Upper lobe of left lung (tissue), 6 donors: ENCODE results near the gene FURIN. TPM values are rescaled to one million over a fixed set of nuclear protein-coding genes. Genes with fewer than 3 reads are reported as not detected.
A peak's percentile ranks its signal among the peaks of the same experiment; 100 is the strongest.

Source experiments
- ATAC-seq, 2 donors: fragments of 200-7000 bp; cut with Tn5 transposase; one replicate each; pipeline ENCODE4 v1.9.1; 2022; ENCODE audit warnings: mild to moderate bottlenecking in 2 of 2, moderate library complexity in 2 of 2; ENCODE audit not compliant: low FRiP score in 2 of 2
- DNase-seq, 2 donors: peaks; one replicate each; pipeline ENCODE4 v3.0.0-alpha.2; 2019 to 2020
- H3K27ac ChIP-seq, 4 donors: fragments of 200-600 bp; sonication (generic); one replicate each; pipeline ENCODE4 v1.5.1; 2016 to 2019
- H3K27me3 ChIP-seq, 4 donors: fragments of 200-600 bp; sonication (generic); one replicate each; pipeline ENCODE4 v1.5.1; 2017 to 2019
- H3K36me3 ChIP-seq, 4 donors: fragments of 200-600 bp; sonication (generic); one replicate each; pipeline ENCODE4 v1.5.1; 2016 to 2019
- H3K4me1 ChIP-seq, 4 donors: fragments of 200-600 bp; sonication (generic); one replicate each; pipeline ENCODE4 v1.5.1; 2018 to 2019
- H3K4me3 ChIP-seq, 4 donors: fragments of 200-600 bp; sonication (generic); one replicate each; pipeline ENCODE4 v1.5.1; 2017 to 2019; ENCODE audit warnings: mild to moderate bottlenecking in 2 of 4, moderate library complexity in 1 of 4
- H3K9me3 ChIP-seq, 4 donors: fragments of 200-600 bp; sonication (generic); one replicate each; pipeline ENCODE4 v1.5.1; 2018 to 2019
- CTCF ChIP-seq, 6 experiments: fragments of 450-650 bp in 4 of 6; fragments of 200-600 bp in 2 of 6; sonication (generic) in 2 of 6; IDR thresholded peaks; one replicate each; pipeline ENCODE4 v1.5.1; 2016 to 2019; ENCODE audit warnings: antibody characterized with exemption in 6 of 6
- EP300 ChIP-seq, 4 donors: sonication (generic); formaldehyde crosslinking; IDR thresholded peaks; one replicate each; pipeline ENCODE4 v1.5.1; 2017; ENCODE audit warnings: antibody characterized with exemption in 4 of 4, control low read depth in 2 of 4
- POLR2A ChIP-seq, 4 donors: fragments of 450-650 bp; IDR thresholded peaks; one replicate each; pipeline ENCODE4 v1.5.1; 2016 to 2017; ENCODE audit warnings: antibody characterized with exemption in 4 of 4, mild to moderate bottlenecking in 2 of 4
- POLR2AphosphoS5 ChIP-seq, 2 donors: sonication (generic); formaldehyde crosslinking; IDR thresholded peaks; one replicate each; pipeline ENCODE4 v1.5.1; 2017; ENCODE audit warnings: antibody characterized with exemption in 2 of 2
- WGBS, 2 donors: methylation state at CpG; one replicate each; pipeline ENCODE4 v1.1.5; 2017 to 2018; 5-methylcytosine and 5-hydroxymethylcytosine counted together
- total RNA-seq, 6 donors: library from RNA; depleted of rRNA in 4 of 6; stranded (reverse); fragments of >200 nt in 4 of 6; gene quantifications; one replicate each; pipeline versions ENCODE4 v1.1.0 to v1.2.1, GENCODE V29; 2016 to 2021
- donor health status: DM: no; HTN: no; CAD: no; lungs with moderate emphysema.
- donor health status: DM: no; HTN: yes; CAD: no; lungs with severe emphysema.

Gene FURIN
- total RNA-seq, 6 donors from 2014 or later, result 59.0 to 150 (median 108) TPM

GRCh38 chr15:90882781-90883525 lies 14.6 kb downstream of the FURIN start:
- no peak for DNase-seq
- ATAC-seq, result no peak
- H3K27ac ChIP-seq, result peak overlapping the region; percentile 84 to 98 (median 96)
- peaks cover 25 to 45% (median 37%) of the 10 kb centered on the region in 4 donors for H3K4me1 ChIP-seq
- no peaks in the 10 kb centered on the region for H3K9me3 ChIP-seq
- peaks cover 26 to 56% (median 53%) of the 10 kb centered on the region in 4 donors for H3K36me3 ChIP-seq
- no peaks in the 10 kb centered on the region for H3K27me3 ChIP-seq
- WGBS, 2 donors, result 70 to 72% methylated on average over 11 to 12 of the region's 13 CpGs
- no peak for TF ChIP-seq POLR2A (IDR thresholded peaks at IDR 0.05)
- TF ChIP-seq EP300 (IDR thresholded peaks at IDR 0.05), result no peak
- peak in 1 of 2 donors; percentile 7 for TF ChIP-seq POLR2AphosphoS5 (IDR thresholded peaks at IDR 0.05)
- TF ChIP-seq CTCF (IDR thresholded peaks at IDR 0.05), result no peak
- H3K4me3 ChIP-seq, result no peak overlapping the region

GRCh38 chr15:90883526-90883975 lies 15.2 kb downstream of the FURIN start:
- Histone ChIP-seq H3K36me3 (peaks cover 23 to 53% (median 47%) of the 10 kb centered on the region in 4 donors), H3K4me3 (peak overlapping the region in 3 of 4 donors; percentile 53 to 61 (median 54)), H3K4me1 (peaks cover 25 to 45% (median 37%) of the 10 kb centered on the region in 4 donors), H3K9me3 (no peaks in the 10 kb centered on the region), H3K27me3 (no peaks in the 10 kb centered on the region), H3K27ac (peak overlapping the region; percentile 84 to 98 (median 96))
- WGBS, 2 donors, result 45 to 61% methylated on average over 6 to 7 of the region's 7 CpGs
- no peak for DNase-seq
- peak in 1 of 2 donors; percentile 3 for TF ChIP-seq POLR2AphosphoS5 (IDR thresholded peaks at IDR 0.05)
- no peak for TF ChIP-seq POLR2A (IDR thresholded peaks at IDR 0.05)
- ATAC-seq, result no peak

DNA sequence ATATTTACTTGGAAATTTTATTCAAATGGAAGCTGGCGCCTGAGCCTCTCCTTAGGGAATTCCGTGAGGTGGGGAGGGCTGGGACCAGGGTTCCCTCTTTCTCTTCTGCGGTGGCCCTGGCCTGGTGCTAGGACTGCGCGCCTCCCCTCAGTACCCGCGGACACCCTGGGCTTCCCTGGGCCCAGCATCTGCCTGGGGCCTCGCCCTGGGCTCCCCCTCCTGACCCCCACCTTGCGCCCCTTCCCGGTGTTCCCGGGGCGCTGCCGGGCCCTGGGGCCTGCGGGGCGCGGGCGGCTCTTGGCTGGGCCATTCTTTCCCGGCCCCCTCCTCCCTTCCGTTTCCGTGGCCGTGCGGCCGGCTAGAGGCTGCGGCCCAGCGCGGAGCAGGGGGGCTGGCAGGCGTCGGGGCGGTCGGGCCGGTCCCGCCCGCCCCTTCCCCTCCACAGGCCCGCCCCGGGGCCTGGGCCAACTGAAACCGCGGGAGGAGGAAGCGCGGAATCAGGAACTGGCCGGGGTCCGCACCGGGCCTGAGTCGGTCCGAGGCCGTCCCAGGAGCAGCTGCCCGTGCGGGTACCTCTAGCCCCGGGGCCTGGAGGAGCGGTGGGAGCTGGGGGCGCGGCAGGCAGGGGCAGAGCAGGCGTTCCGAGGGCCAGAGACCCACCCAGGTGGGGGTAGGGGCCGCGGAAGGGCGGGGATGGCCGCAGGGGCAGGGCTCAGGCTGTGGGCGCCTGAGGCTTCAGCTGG lies 15.8 kb downstream of the FURIN start, which contains the start of gene FES:
TSS of gene FES (plus strand) at position 529 of the 743 bp plus-strand sequence. CDS start 542 bp downstream, outside the sequence.
- no peak for TF ChIP-seq CTCF (IDR thresholded peaks at IDR 0.05)
- TF ChIP-seq POLR2AphosphoS5 (IDR thresholded peaks at IDR 0.05), result peak; percentile 65 to 75
- peak; percentile 66 to 92 (median 72) for TF ChIP-seq POLR2A (IDR thresholded peaks at IDR 0.05)
- peak in 1 of 4 donors; percentile 20 for TF ChIP-seq EP300 (IDR thresholded peaks at IDR 0.05)
- H3K4me3 ChIP-seq, result peak within 1 kb of the TSS; percentile 53 to 61 (median 56)
- 0 to 9% methylated on average over 3 to 33 of the region's 58 CpGs for WGBS, 2 donors
- DNase-seq (peak; percentile 88 to 93), ATAC-seq (peak; percentile 56 to 88)
- H3K9me3 ChIP-seq, result no peaks in the 10 kb centered on the region
- H3K27me3 ChIP-seq, result no peaks in the 10 kb centered on the region
- peak within 1 kb of the TSS; percentile 84 to 98 (median 96) for H3K27ac ChIP-seq
- peaks cover 25 to 46% (median 37%) of the 10 kb centered on the region in 4 donors for H3K4me1 ChIP-seq
- H3K36me3 ChIP-seq, result peaks cover 19 to 51% (median 44%) of the 10 kb centered on the region in 4 donors

- no peaks in the 10 kb centered on the region for H3K27me3 ChIP-seq
- H3K27ac ChIP-seq, result peak overlapping the region; percentile 84 to 98 (median 96)
- TF ChIP-seq EP300 (IDR thresholded peaks at IDR 0.05) (no peak), POLR2AphosphoS5 (IDR thresholded peaks at IDR 0.05) (no peak), POLR2A (IDR thresholded peaks at IDR 0.05) (no peak), CTCF (IDR thresholded peaks at IDR 0.05) (no peak)
- no peaks in the 10 kb centered on the region for H3K9me3 ChIP-seq
- H3K4me3 ChIP-seq, result peak overlapping the region; percentile 53 to 61 (median 56)
- peaks cover 13 to 51% (median 44%) of the 10 kb centered on the region in 4 donors for H3K36me3 ChIP-seq
- DNase-seq, result peak in 1 of 2 donors; percentile 68
- WGBS, 2 donors, result 13 to 32% methylated on average over 3 to 15 of the region's 16 CpGs
- ATAC-seq, result peak; percentile 6 to 11
- H3K4me1 ChIP-seq, result peaks cover 25 to 53% (median 37%) of the 10 kb centered on the region in 4 donors
Measured at GRCh38 chr15:90884719-90885431, 16.5 kb downstream of the FURIN start.
